ENCODE data around the gene IL1RAPL1.

The IL1RAPL1 gene

GRCh38 chrX:28876408-28876807, 289.2 kb downstream of the IL1RAPL1 start:
- no peak for DNase-seq
- TF ChIP-seq CTCF (IDR thresholded peaks at IDR 0.05; ENCODE audit: borderline replicate concordance, extremely low read depth, low read length, poor library complexity, severe bottlenecking) (no peak), EZH2 (IDR thresholded peaks at IDR 0.05; ENCODE audit: borderline replicate concordance, low read depth, low read length, severe bottlenecking) (no peak)
- H3K9me3 ChIP-seq (ENCODE audit: insufficient read depth, low read length, severe bottlenecking) = no peaks in the 10 kb centered on the region
- H3K27ac ChIP-seq (ENCODE audit: low read length) = no peak overlapping the region
- no peaks in the 10 kb centered on the region for H3K79me2 ChIP-seq (ENCODE audit: insufficient read depth, low read length)
- H3K4me3 ChIP-seq (ENCODE audit: low read depth in 1 of 2, low read length in 2 of 2) = no peak overlapping the region
- no peaks in the 10 kb centered on the region for H4K20me1 ChIP-seq (ENCODE audit: insufficient read depth, low read length)
- H2AFZ ChIP-seq (ENCODE audit: low read depth, low read length) = no peak overlapping the region
- H3K9ac ChIP-seq (ENCODE audit: low read depth, low read length) = no peak overlapping the region
- no peak for ATAC-seq (ENCODE audit: insufficient read depth, low read depth)
- H3K4me2 ChIP-seq (ENCODE audit: insufficient read depth, low read length) = no peak overlapping the region
- no peaks in the 10 kb centered on the region for H3K27me3 ChIP-seq (ENCODE audit: insufficient read depth, low read length, poor library complexity)
- no peaks in the 10 kb centered on the region for H3K4me1 ChIP-seq (ENCODE audit: insufficient read depth, low read length)
- H3K36me3 ChIP-seq (ENCODE audit: insufficient read depth, low read length) = no peaks in the 10 kb centered on the region

GRCh38 chrX:28876901-28877300, 289.7 kb downstream of the IL1RAPL1 start:
- H3K79me2 ChIP-seq (ENCODE audit: insufficient read depth, low read length) = no peaks in the 10 kb centered on the region
- no peak overlapping the region for H3K4me2 ChIP-seq (ENCODE audit: insufficient read depth, low read length)
- no peak overlapping the region for H3K9ac ChIP-seq (ENCODE audit: low read depth, low read length)
- no peak overlapping the region for H2AFZ ChIP-seq (ENCODE audit: low read depth, low read length)
- H3K36me3 ChIP-seq (ENCODE audit: insufficient read depth, low read length) = no peaks in the 10 kb centered on the region
- H3K9me3 ChIP-seq (ENCODE audit: insufficient read depth, low read length, severe bottlenecking) = no peaks in the 10 kb centered on the region
- no peaks in the 10 kb centered on the region for H3K4me1 ChIP-seq (ENCODE audit: insufficient read depth, low read length)
- ATAC-seq (ENCODE audit: insufficient read depth, low read depth) (no peak), DNase-seq (no peak)
- H3K4me3 ChIP-seq (ENCODE audit: low read depth in 1 of 2, low read length in 2 of 2) = no peak overlapping the region
- H3K27ac ChIP-seq (ENCODE audit: low read length) = no peak overlapping the region
- no peak for TF ChIP-seq CTCF (IDR thresholded peaks at IDR 0.05; ENCODE audit: borderline replicate concordance, extremely low read depth, low read length, poor library complexity, severe bottlenecking)
- no peaks in the 10 kb centered on the region for H4K20me1 ChIP-seq (ENCODE audit: insufficient read depth, low read length)
- H3K27me3 ChIP-seq (ENCODE audit: insufficient read depth, low read length, poor library complexity) = no peaks in the 10 kb centered on the region

GRCh38 chrX:28880136-28880535, 292.9 kb downstream of the IL1RAPL1 start:
- H3K79me2 ChIP-seq (ENCODE audit: insufficient read depth, low read length) = no peaks in the 10 kb centered on the region
- no peak overlapping the region for H3K4me2 ChIP-seq (ENCODE audit: insufficient read depth, low read length)
- H2AFZ ChIP-seq (ENCODE audit: low read depth, low read length) = no peak overlapping the region
- no peak overlapping the region for H3K9ac ChIP-seq (ENCODE audit: low read depth, low read length)
- H3K4me1 ChIP-seq (ENCODE audit: insufficient read depth, low read length) = no peaks in the 10 kb centered on the region
- no peak overlapping the region for H3K27ac ChIP-seq (ENCODE audit: low read length)
- TF ChIP-seq CTCF (IDR thresholded peaks at IDR 0.05; ENCODE audit: borderline replicate concordance, extremely low read depth, low read length, poor library complexity, severe bottlenecking) (no peak), EZH2 (IDR thresholded peaks at IDR 0.05; ENCODE audit: borderline replicate concordance, low read depth, low read length, severe bottlenecking) (no peak)
- no peak overlapping the region for H3K4me3 ChIP-seq (ENCODE audit: low read depth in 1 of 2, low read length in 2 of 2)
- DNase-seq = no peak
- no peak for ATAC-seq (ENCODE audit: insufficient read depth, low read depth)
- no peaks in the 10 kb centered on the region for H3K9me3 ChIP-seq (ENCODE audit: insufficient read depth, low read length, severe bottlenecking)
- no peaks in the 10 kb centered on the region for H3K36me3 ChIP-seq (ENCODE audit: insufficient read depth, low read length)
- no peaks in the 10 kb centered on the region for H4K20me1 ChIP-seq (ENCODE audit: insufficient read depth, low read length)
- no peaks in the 10 kb centered on the region for H3K27me3 ChIP-seq (ENCODE audit: insufficient read depth, low read length, poor library complexity)

- no peak for ATAC-seq (ENCODE audit: insufficient read depth, low read depth)
- Histone ChIP-seq H3K4me2 (ENCODE audit: insufficient read depth, low read length) (no peak overlapping the region), H3K27me3 (ENCODE audit: insufficient read depth, low read length, poor library complexity) (no peaks in the 10 kb centered on the region)
Measured at GRCh38 chrX:28884823-28885222, 297.6 kb downstream of the IL1RAPL1 start.

More at GRCh38 chrX:28884823-28885222, 297.6 kb downstream of the IL1RAPL1 start:
- H3K79me2 ChIP-seq (ENCODE audit: insufficient read depth, low read length) = no peaks in the 10 kb centered on the region
- no peaks in the 10 kb centered on the region for H4K20me1 ChIP-seq (ENCODE audit: insufficient read depth, low read length)
- H3K9ac ChIP-seq (ENCODE audit: low read depth, low read length) = no peak overlapping the region
- H3K4me3 ChIP-seq (ENCODE audit: low read depth in 1 of 2, low read length in 2 of 2) = no peak overlapping the region
- H3K4me1 ChIP-seq (ENCODE audit: insufficient read depth, low read length) = no peaks in the 10 kb centered on the region
- H2AFZ ChIP-seq (ENCODE audit: low read depth, low read length) = no peak overlapping the region
- H3K9me3 ChIP-seq (ENCODE audit: insufficient read depth, low read length, severe bottlenecking) = no peaks in the 10 kb centered on the region
- H3K27ac ChIP-seq (ENCODE audit: low read length) = no peak overlapping the region
- DNase-seq = no peak
- H3K36me3 ChIP-seq (ENCODE audit: insufficient read depth, low read length) = no peaks in the 10 kb centered on the region
- no peak for TF ChIP-seq EZH2 (IDR thresholded peaks at IDR 0.05; ENCODE audit: borderline replicate concordance, low read depth, low read length, severe bottlenecking)
- TF ChIP-seq CTCF (IDR thresholded peaks at IDR 0.05; ENCODE audit: borderline replicate concordance, extremely low read depth, low read length, poor library complexity, severe bottlenecking) = no peak

Data from DND-41 (cell line).